GM19452 (cell line): ENCODE data around the gene LRRC28.

ENCODE experiments used
- ATAC-seq: cut with Tn5 transposase; IDR thresholded peaks from one replicate; pipeline ENCODE4 v1.9.1; 2021; ENCODE audit not compliant: unreplicated experiment

Gene LRRC28

GRCh38 chr15:99433757-99434450 lies 182.6 kb downstream of the LRRC28 start:
- no peak for ATAC-seq

GRCh38 chr15:99434506-99435112 lies 183.3 kb downstream of the LRRC28 start:
- ATAC-seq, result no peak

GRCh38 chr15:99435113-99435695 lies 183.9 kb downstream of the LRRC28 start:
- ATAC-seq, result no peak

GRCh38 chr15:99435877-99436541 lies 184.7 kb downstream of the LRRC28 start:
- no peak for ATAC-seq

- no peak for ATAC-seq
Measured at GRCh38 chr15:99436542-99437314, 185.4 kb downstream of the LRRC28 start.

GRCh38 chr15:99437315-99438223 lies 186.3 kb downstream of the LRRC28 start:
- no peak for ATAC-seq

GRCh38 chr15:99438224-99438585 lies 186.9 kb downstream of the LRRC28 start:
- ATAC-seq, result no peak

GRCh38 chr15:99438691-99439523 lies 187.6 kb downstream of the LRRC28 start:
- no peak for ATAC-seq

GRCh38 chr15:99439524-99439835 lies 188.2 kb downstream of the LRRC28 start:
- ATAC-seq, result no peak

- no peak for ATAC-seq
Measured at GRCh38 chr15:99440029-99440428, 188.7 kb downstream of the LRRC28 start.
